SIG-M5 (cell line): Measurements from ENCODE around the gene SCTR.

Experiments used
- DNase-seq: peaks from one replicate; lab custom pipeline; 2025; lab: John Stamatoyannopoulos, UW

Gene SCTR

GRCh38 chr2:119523952-119524694 is at the start of gene SCTR:
Gene SCTR (minus strand): TSS chr2:119524483. CDS start chr2:119524226, 257 bp downstream.
- DNase-seq, result no peak

- DNase-seq, result no peak
Measured at GRCh38 chr2:119567292-119567691, 43.0 kb upstream of the SCTR start.

- DNase-seq, result no peak
Measured at GRCh38 chr2:119565481-119565880, 41.2 kb upstream of the SCTR start.

- DNase-seq, result no peak
Measured at GRCh38 chr2:119553687-119554344, 29.5 kb upstream of the SCTR start.

GRCh38 chr2:119552902-119553301 is 28.6 kb upstream of the SCTR start:
- DNase-seq, result no peak

- no peak for DNase-seq
Measured at GRCh38 chr2:119550856-119551255, 26.6 kb upstream of the SCTR start.

GRCh38 chr2:119550346-119550745 is 26.1 kb upstream of the SCTR start:
- DNase-seq, result no peak

GRCh38 chr2:119549241-119549640 is 25.0 kb upstream of the SCTR start:
- no peak for DNase-seq

- DNase-seq, result no peak
Measured at GRCh38 chr2:119548516-119549120, 24.3 kb upstream of the SCTR start.

GRCh38 chr2:119546447-119546767 is 22.1 kb upstream of the SCTR start:
- no peak for DNase-seq

GRCh38 chr2:119545754-119546446 is 21.6 kb upstream of the SCTR start:
- no peak for DNase-seq

- DNase-seq, result no peak
Measured at GRCh38 chr2:119544939-119545475, 20.7 kb upstream of the SCTR start.

- DNase-seq, result no peak
Measured at GRCh38 chr2:119544075-119544938, 20.0 kb upstream of the SCTR start, which contains the start of gene CFAP221. Gene CFAP221 (plus strand): TSS chr2:119544449. CDS start chr2:119546132, 1,683 bp downstream.

- no peak for DNase-seq
Measured at GRCh38 chr2:119541476-119541875, 17.2 kb upstream of the SCTR start.

GRCh38 chr2:119537792-119538191 is 13.5 kb upstream of the SCTR start:
- DNase-seq, result no peak

GRCh38 chr2:119536707-119537106 is 12.4 kb upstream of the SCTR start:
- no peak for DNase-seq

- DNase-seq, result no peak
Measured at GRCh38 chr2:119536211-119536610, 11.9 kb upstream of the SCTR start.

- no peak for DNase-seq
Measured at GRCh38 chr2:119533560-119533959, 9.3 kb upstream of the SCTR start.

GRCh38 chr2:119531292-119531691 is 7.0 kb upstream of the SCTR start:
- no peak for DNase-seq

- DNase-seq, result no peak
Measured at GRCh38 chr2:119527999-119528398, 3.7 kb upstream of the SCTR start.

GRCh38 chr2:119525614-119526013 is 1.3 kb upstream of the SCTR start:
- DNase-seq, result no peak
